Neuronal stem cell (in vitro differentiated cells): ENCODE data around the gene DIO3.

Source experiments
- DNase-seq: peaks from one replicate; pipeline ENCODE4 v3.0.0-alpha.2; 2013; ENCODE audit warnings: low spot score
- H2AFZ ChIP-seq: one replicate; pipeline ENCODE4 v1.6.1; 2013; ENCODE audit warnings: mild to moderate bottlenecking, low read length, inconsistent platforms
- H2AK5ac ChIP-seq: 2 replicates; pipeline ENCODE4 v1.6.1; 2013; ENCODE audit warnings: low read depth, mild to moderate bottlenecking, inconsistent platforms, low read length, moderate library complexity, mixed read lengths
- H2BK120ac ChIP-seq: 2 replicates; pipeline ENCODE4 v1.6.1; 2013; ENCODE audit warnings: low read depth, mild to moderate bottlenecking, inconsistent platforms, low read length, moderate library complexity, mixed read lengths
- H2BK12ac ChIP-seq: one replicate; pipeline ENCODE4 v1.6.1; 2013; ENCODE audit warnings: low read length, inconsistent platforms
- H2BK15ac ChIP-seq: 2 replicates; pipeline ENCODE4 v1.6.1; 2013; ENCODE audit warnings: mild to moderate bottlenecking, low read length, inconsistent platforms, mixed read lengths
- H2BK5ac ChIP-seq: one replicate; pipeline ENCODE4 v1.6.1; 2013; ENCODE audit warnings: inconsistent platforms, mild to moderate bottlenecking, low read length, moderate library complexity
- H3K14ac ChIP-seq: one replicate; pipeline ENCODE4 v1.6.1; 2013; ENCODE audit warnings: low read length, inconsistent platforms
- H3K18ac ChIP-seq: 2 replicates; pipeline ENCODE4 v1.6.1; 2013; ENCODE audit warnings: low read length, inconsistent platforms
- H3K23ac ChIP-seq: 2 replicates; pipeline ENCODE4 v1.6.1; 2013; ENCODE audit warnings: low read depth, mild to moderate bottlenecking, mixed read lengths, low read length, inconsistent platforms; ENCODE audit not compliant: poor library complexity
- H3K27ac ChIP-seq: replicated peaks from 3 replicates; pipeline ENCODE4 v1.5.1; 2013; ENCODE audit warnings: low read length, inconsistent platforms
- H3K27me3 ChIP-seq, 3 experiments: 2 replicates each; pipeline ENCODE4 v1.6.1; 2013; ENCODE audit warnings: low read length in 3 of 3, mild to moderate bottlenecking in 2 of 3, inconsistent platforms in 1 of 3, low read depth in 1 of 3, mixed read lengths in 1 of 3, moderate library complexity in 1 of 3; ENCODE audit not compliant: control insufficient read depth in 3 of 3, insufficient read depth in 3 of 3
- H3K36me3 ChIP-seq, 2 donors: replicated peaks in 1 of 2; 2 replicates each; pipeline ENCODE4 v1.6.1; 2013; ENCODE audit warnings: low read length in 2 of 2; ENCODE audit not compliant: control insufficient read depth in 2 of 2, insufficient read depth in 2 of 2
- H3K4ac ChIP-seq: 2 replicates; pipeline ENCODE4 v1.6.1; 2013; ENCODE audit warnings: inconsistent platforms, mild to moderate bottlenecking, low read length, moderate library complexity
- H3K4me1 ChIP-seq, 2 donors: 1 replicate in 1 of 2; 2 replicates in 1 of 2; pipeline ENCODE4 v1.6.1; 2013; ENCODE audit warnings: low read length in 2 of 2, low read depth in 1 of 2; ENCODE audit not compliant: control insufficient read depth in 2 of 2, insufficient read depth in 1 of 2
- H3K4me2 ChIP-seq: one replicate; pipeline ENCODE4 v1.6.1; 2013; ENCODE audit warnings: mild to moderate bottlenecking, low read length, inconsistent platforms; ENCODE audit not compliant: insufficient read depth, poor library complexity, severe bottlenecking
- H3K4me3 ChIP-seq, 2 donors: 2 replicates each; pipeline ENCODE4 v1.5.1; 2013; ENCODE audit warnings: low read length in 2 of 2, mild to moderate bottlenecking in 2 of 2, inconsistent platforms in 1 of 2, moderate library complexity in 1 of 2
- H3K79me1 ChIP-seq: one replicate; pipeline ENCODE4 v1.6.1; 2013; ENCODE audit warnings: low read depth, mild to moderate bottlenecking, inconsistent platforms, low read length, moderate library complexity
- H3K9ac ChIP-seq: one replicate; pipeline ENCODE4 v1.6.1; 2013; ENCODE audit warnings: mild to moderate bottlenecking, low read depth, low read length, inconsistent platforms; ENCODE audit not compliant: poor library complexity
- H3K9me3 ChIP-seq, 2 donors: replicated peaks in 1 of 2; 2 replicates each; pipeline versions ENCODE3 to v1.6.1; 2013; ENCODE audit warnings: low read length in 2 of 2, mild to moderate bottlenecking in 2 of 2, inconsistent platforms in 1 of 2, low read depth in 1 of 2, mixed read lengths in 1 of 2, moderate library complexity in 1 of 2; ENCODE audit not compliant: control insufficient read depth in 2 of 2, insufficient read depth in 1 of 2
- H4K8ac ChIP-seq: one replicate; pipeline ENCODE4 v1.6.1; 2013; ENCODE audit warnings: low read depth, mild to moderate bottlenecking, inconsistent platforms, low read length, moderate library complexity
- H4K91ac ChIP-seq: one replicate; pipeline ENCODE4 v1.6.1; 2013; ENCODE audit warnings: low read length, low read depth, mild to moderate bottlenecking, inconsistent platforms; ENCODE audit not compliant: poor library complexity
- WGBS, 2 donors: extraction: QIAGEN DNeasy Blood & Tissue Kit; methylation state at CpG; one replicate each; pipeline ENCODE4 v1.1.7; 2013; ENCODE audit warnings: missing lambda C conversion rate in 2 of 2, mixed read lengths in 1 of 2; ENCODE audit not compliant: insufficient read length in 2 of 2, insufficient replicate concordance in 1 of 2; ENCODE audit errors: extremely low coverage in 2 of 2; 5-methylcytosine and 5-hydroxymethylcytosine counted together

Gene DIO3

DNA sequence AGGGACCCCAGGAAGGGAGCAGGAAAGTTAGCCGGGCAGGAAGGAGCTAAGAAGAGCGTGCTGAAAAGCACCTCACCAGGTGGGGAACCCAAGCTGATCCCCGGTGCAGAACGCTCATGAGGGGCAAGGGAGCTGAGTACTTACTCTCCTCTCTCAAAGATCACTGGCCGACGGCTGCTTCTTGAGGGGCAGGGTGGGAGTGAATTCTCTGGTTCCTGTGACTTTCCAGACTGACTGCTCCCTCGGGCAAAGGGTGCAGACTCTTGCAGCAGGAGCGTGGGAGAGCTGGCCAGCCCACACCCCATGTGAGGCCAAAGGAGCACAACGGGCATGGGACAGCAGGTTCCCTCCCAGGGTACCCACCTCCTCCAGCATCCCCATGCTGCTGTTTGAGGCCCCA is 44.9 kb upstream of the DIO3 start:
- H3K18ac ChIP-seq, result no peak overlapping the region
- H2BK5ac ChIP-seq, result no peak overlapping the region
- H2AK5ac ChIP-seq, result peak overlapping the region; percentile 89
- peaks cover 0 to 5% of the 10 kb centered on the region in 2 donors for H3K4me1 ChIP-seq
- peaks cover 0 to 4% (median 0%) of the 10 kb centered on the region in 3 experiments for H3K27me3 ChIP-seq
- H2BK120ac ChIP-seq, result no peak overlapping the region
- H3K23ac ChIP-seq, result no peak overlapping the region
- no peak overlapping the region for H3K4me3 ChIP-seq
- H4K8ac ChIP-seq, result no peak overlapping the region
- no peak overlapping the region for H4K91ac ChIP-seq
- no peak for DNase-seq
- H3K9ac ChIP-seq, result no peak overlapping the region
- H3K9me3 ChIP-seq, result peaks cover 0 to 11% of the 10 kb centered on the region in 2 donors
- H3K27ac ChIP-seq, result no peak overlapping the region
- H2BK15ac ChIP-seq, result peak overlapping the region; percentile 20
- H3K4me2 ChIP-seq, result no peak overlapping the region
- H2BK12ac ChIP-seq, result peak overlapping the region; percentile 8
- WGBS, 2 donors, result no CpG with 5 or more reads among the region's 9 CpGs
- H2AFZ ChIP-seq, result no peak overlapping the region
- no peaks in the 10 kb centered on the region for H3K79me1 ChIP-seq
- H3K14ac ChIP-seq, result no peak overlapping the region
- H3K36me3 ChIP-seq, result no peaks in the 10 kb centered on the region
- H3K4ac ChIP-seq, result no peak overlapping the region

DNA sequence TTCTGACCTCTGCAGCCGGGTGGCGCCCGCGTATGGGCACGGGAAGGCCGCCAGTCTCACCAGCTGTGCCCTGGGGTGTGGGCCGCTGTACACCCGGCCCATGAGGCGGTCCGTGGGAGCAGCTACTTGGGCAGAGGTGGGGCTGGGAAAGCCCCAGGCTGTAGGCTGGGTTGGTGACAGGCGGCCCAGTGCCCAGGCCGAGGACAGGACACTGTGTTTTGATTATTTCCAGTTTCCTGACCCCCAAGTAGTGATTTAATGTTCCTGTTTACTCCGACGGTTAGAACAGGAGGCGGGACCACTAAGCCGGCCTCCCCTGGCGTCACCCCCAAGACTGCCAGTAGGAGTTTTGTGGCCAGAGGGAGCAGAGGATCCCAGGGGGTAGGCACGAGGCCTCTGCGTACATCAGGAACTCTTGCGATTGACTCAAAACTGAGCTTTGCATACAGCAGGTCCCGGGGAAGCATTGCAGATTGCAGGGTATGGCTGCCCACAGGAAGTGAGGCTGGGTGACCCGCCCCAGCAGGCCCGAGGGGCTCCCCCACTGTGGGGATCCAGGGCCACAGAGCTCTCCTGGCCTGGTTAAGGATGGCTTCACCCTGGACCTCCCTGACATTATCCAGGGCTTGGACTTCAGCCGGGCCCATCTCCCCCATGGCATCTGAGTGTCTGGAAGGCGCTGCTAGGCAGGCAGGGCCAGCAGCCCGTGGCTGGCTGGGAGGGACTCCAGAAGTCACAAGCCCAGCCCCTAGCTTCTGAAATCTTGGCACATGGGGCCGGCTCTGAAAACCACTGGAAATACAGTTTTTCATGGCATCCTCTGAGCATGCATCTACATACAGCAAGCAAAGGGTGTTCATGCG is 42.5 kb upstream of the DIO3 start:
- H2BK120ac ChIP-seq, result no peak overlapping the region
- H3K4ac ChIP-seq, result no peak overlapping the region
- no peak overlapping the region for H3K14ac ChIP-seq
- no peaks in the 10 kb centered on the region for H3K79me1 ChIP-seq
- no peak overlapping the region for H3K4me2 ChIP-seq
- H2BK15ac ChIP-seq, result no peak overlapping the region
- H4K8ac ChIP-seq, result no peak overlapping the region
- H3K36me3 ChIP-seq, result no peaks in the 10 kb centered on the region
- H2BK5ac ChIP-seq, result no peak overlapping the region
- no peak overlapping the region for H3K4me3 ChIP-seq
- no peak overlapping the region for H3K27ac ChIP-seq
- H3K9me3 ChIP-seq, result peaks cover 0 to 11% of the 10 kb centered on the region in 2 donors
- no peak for DNase-seq
- peak overlapping the region; percentile 74 for H3K18ac ChIP-seq
- no CpG with 5 or more reads among the region's 28 CpGs for WGBS, 2 donors
- H3K9ac ChIP-seq, result no peak overlapping the region
- peaks cover 0 to 10% of the 10 kb centered on the region in 2 donors for H3K4me1 ChIP-seq
- no peaks in the 10 kb centered on the region for H3K27me3 ChIP-seq
- H3K23ac ChIP-seq, result no peak overlapping the region
- no peak overlapping the region for H2AFZ ChIP-seq
- no peak overlapping the region for H2BK12ac ChIP-seq
- H2AK5ac ChIP-seq, result peak overlapping the region; percentile 79
- H4K91ac ChIP-seq, result no peak overlapping the region

DNA sequence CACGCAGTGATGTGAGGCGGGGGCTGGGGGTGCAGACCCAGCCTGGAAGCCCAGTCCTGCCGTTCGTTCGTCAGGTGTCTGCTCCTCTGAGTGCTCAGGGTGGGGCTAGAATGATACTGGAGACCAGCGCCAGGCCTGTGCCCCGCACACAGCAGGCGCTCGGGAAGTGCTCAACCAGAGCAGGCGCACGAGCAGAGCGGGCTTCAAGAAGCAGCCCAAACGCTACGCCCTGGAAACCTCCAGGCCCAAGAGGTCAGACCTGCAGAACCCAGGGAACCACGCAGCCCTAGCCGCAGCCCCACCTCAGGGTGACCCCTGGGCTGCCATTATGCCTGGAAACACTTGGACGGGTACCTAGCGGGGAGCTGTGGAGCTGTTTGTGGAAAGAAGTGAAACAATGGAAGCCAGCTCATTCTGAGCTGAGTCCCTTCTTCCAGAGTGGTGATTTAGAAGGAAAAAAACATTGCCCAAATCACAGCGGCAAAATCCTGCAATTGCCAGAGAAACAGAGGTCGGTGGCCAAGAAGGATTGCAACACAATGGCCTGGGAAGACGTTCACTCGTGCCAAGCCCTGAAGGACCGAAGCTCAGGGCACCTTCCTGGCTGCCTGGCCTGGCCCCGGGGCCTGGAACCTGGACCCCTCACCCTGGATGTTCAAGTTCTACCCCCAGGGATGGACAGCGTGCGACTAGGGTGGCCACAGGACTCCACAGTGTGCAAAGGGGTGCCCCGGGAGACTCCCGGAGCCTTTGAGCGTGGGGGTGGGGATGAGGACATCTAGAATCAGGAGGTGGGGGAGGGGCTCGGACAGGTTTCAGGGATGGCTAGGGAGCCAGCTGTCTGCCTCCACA is 40.4 kb upstream of the DIO3 start:
- H2BK120ac ChIP-seq, result peak overlapping the region; percentile 92
- no peak overlapping the region for H3K27ac ChIP-seq
- H2BK12ac ChIP-seq, result peak overlapping the region; percentile 73
- no peaks in the 10 kb centered on the region for H3K79me1 ChIP-seq
- peak overlapping the region; percentile 56 for H3K9ac ChIP-seq
- peak overlapping the region; percentile 93 for H3K18ac ChIP-seq
- peak overlapping the region; percentile 56 for H4K8ac ChIP-seq
- no peak overlapping the region for H3K4me2 ChIP-seq
- H4K91ac ChIP-seq, result peak overlapping the region; percentile 94
- H2BK5ac ChIP-seq, result peak overlapping the region; percentile 77
- DNase-seq, result no peak
- peaks cover 0 to 12% of the 10 kb centered on the region in 2 donors for H3K4me1 ChIP-seq
- H3K23ac ChIP-seq, result no peak overlapping the region
- peak overlapping the region; percentile 99 for H2BK15ac ChIP-seq
- H3K27me3 ChIP-seq, result no peaks in the 10 kb centered on the region
- H3K4ac ChIP-seq, result no peak overlapping the region
- peak overlapping the region; percentile 85 for H2AK5ac ChIP-seq
- peaks cover 0 to 5% of the 10 kb centered on the region in 2 donors for H3K9me3 ChIP-seq
- no peak overlapping the region for H2AFZ ChIP-seq
- H3K4me3 ChIP-seq, result no peak overlapping the region
- no peaks in the 10 kb centered on the region for H3K36me3 ChIP-seq
- peak overlapping the region; percentile 65 for H3K14ac ChIP-seq
- WGBS, 2 donors, result no CpG with 5 or more reads among the region's 30 CpGs

DNA sequence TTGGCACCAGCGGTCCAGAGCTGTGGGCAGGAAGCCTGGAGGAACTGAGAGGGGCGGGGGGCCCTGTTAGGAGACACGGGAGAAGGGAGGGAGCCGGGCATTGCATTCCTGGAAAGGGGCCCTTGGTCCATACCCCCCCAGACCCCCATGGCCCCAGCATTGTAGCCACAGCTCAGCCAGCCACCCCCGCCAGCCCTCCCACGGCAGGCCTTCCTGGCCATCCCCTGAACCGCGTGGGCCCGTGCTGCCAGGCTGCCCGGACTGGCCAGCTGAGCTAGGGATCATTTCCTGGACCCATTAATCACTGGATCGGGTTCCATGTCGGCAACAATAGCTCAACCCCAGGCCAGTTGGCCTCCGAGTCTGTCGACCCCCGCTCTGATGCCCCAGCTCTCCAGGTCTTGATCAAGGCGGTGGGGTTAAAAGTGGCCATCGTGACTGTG is 39.8 kb upstream of the DIO3 start:
- Histone ChIP-seq H2BK15ac (peak overlapping the region; percentile 87), H3K27ac (no peak overlapping the region), H4K8ac (peak overlapping the region; percentile 31), H3K27me3 (no peaks in the 10 kb centered on the region), H3K4me3 (no peak overlapping the region), H3K14ac (peak overlapping the region; percentile 65), H3K9ac (peak overlapping the region; percentile 36), H2BK12ac (no peak overlapping the region), H2AK5ac (peak overlapping the region; percentile 85), H3K9me3 (no peaks in the 10 kb centered on the region), H2AFZ (no peak overlapping the region), H3K36me3 (no peaks in the 10 kb centered on the region), H3K79me1 (no peaks in the 10 kb centered on the region), H3K4me2 (no peak overlapping the region), H2BK5ac (peak overlapping the region; percentile 77), H3K23ac (no peak overlapping the region), H3K18ac (peak overlapping the region; percentile 93), H3K4me1 (peaks cover 0 to 12% of the 10 kb centered on the region in 2 donors), H4K91ac (no peak overlapping the region), H2BK120ac (no peak overlapping the region), H3K4ac (no peak overlapping the region)
- DNase-seq, result no peak
- WGBS, 2 donors, result no CpG with 5 or more reads among the region's 17 CpGs
